ENCODE data around the gene IFT27.

IFT27 gene

DNA sequence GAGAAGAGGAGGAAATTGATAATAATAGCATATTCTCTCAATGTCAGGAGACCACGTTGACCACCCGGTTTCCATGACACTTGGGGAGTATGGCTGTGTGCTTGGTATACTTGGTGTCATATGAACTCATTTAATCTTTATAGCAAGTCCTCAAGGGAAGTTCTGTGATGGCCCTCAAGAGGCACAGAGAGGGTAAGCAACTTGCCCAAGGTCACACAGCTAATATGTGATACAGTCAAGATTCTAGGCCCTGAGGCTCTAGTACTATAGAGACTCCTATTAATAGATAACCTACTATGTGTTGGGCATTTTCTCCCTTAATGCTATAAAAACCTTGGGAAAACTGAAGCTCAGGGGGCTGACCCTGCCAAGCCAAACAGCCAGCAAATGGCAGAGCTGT lies 61.8 kb downstream of the IFT27 start:
- TF ChIP-seq NFIC (IDR thresholded peaks at IDR 0.05), result no peak
- TF ChIP-seq FOXM1 (IDR thresholded peaks at IDR 0.05; ENCODE audit: borderline replicate concordance, low read depth), result no peak
- TF ChIP-seq CEBPB (IDR thresholded peaks at IDR 0.05), result no peak
- TF ChIP-seq EGR1 (IDR thresholded peaks at IDR 0.05), result no peak
- TF ChIP-seq, protein P1, sequence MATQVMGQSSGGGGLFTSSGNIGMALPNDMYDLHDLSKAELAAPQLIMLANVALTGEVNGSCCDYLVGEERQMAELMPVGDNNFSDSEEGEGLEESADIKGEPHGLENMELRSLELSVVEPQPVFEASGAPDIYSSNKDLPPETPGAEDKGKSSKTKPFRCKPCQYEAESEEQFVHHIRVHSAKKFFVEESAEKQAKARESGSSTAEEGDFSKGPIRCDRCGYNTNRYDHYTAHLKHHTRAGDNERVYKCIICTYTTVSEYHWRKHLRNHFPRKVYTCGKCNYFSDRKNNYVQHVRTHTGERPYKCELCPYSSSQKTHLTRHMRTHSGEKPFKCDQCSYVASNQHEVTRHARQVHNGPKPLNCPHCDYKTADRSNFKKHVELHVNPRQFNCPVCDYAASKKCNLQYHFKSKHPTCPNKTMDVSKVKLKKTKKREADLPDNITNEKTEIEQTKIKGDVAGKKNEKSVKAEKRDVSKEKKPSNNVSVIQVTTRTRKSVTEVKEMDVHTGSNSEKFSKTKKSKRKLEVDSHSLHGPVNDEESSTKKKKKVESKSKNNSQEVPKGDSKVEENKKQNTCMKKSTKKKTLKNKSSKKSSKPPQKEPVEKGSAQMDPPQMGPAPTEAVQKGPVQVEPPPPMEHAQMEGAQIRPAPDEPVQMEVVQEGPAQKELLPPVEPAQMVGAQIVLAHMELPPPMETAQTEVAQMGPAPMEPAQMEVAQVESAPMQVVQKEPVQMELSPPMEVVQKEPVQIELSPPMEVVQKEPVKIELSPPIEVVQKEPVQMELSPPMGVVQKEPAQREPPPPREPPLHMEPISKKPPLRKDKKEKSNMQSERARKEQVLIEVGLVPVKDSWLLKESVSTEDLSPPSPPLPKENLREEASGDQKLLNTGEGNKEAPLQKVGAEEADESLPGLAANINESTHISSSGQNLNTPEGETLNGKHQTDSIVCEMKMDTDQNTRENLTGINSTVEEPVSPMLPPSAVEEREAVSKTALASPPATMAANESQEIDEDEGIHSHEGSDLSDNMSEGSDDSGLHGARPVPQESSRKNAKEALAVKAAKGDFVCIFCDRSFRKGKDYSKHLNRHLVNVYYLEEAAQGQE (IDR thresholded peaks at IDR 0.05; ENCODE audit: low read depth), result no peak
- TF ChIP-seq EP300 (IDR thresholded peaks at IDR 0.05; ENCODE audit: borderline replicate concordance), result no peak
- no peak for TF ChIP-seq TAF1 (IDR thresholded peaks at IDR 0.05; ENCODE audit: low read depth)
- TF ChIP-seq, protein P2, sequence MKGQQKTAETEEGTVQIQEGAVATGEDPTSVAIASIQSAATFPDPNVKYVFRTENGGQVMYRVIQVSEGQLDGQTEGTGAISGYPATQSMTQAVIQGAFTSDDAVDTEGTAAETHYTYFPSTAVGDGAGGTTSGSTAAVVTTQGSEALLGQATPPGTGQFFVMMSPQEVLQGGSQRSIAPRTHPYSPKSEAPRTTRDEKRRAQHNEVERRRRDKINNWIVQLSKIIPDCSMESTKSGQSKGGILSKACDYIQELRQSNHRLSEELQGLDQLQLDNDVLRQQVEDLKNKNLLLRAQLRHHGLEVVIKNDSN (IDR thresholded peaks at IDR 0.05), result no peak
- no peak for TF ChIP-seq ZBTB7A (IDR thresholded peaks at IDR 0.05; ENCODE audit: low read depth)
- no peak for TF ChIP-seq YY1 (IDR thresholded peaks at IDR 0.05; ENCODE audit: low read depth)
- TF ChIP-seq TEAD4 (IDR thresholded peaks at IDR 0.05), result no peak
- no peak for TF ChIP-seq RAD21 (IDR thresholded peaks at IDR 0.05; ENCODE audit: low read depth)
- no peak for TF ChIP-seq CREB1 (IDR thresholded peaks at IDR 0.05; ENCODE audit: low read depth)

DNA sequence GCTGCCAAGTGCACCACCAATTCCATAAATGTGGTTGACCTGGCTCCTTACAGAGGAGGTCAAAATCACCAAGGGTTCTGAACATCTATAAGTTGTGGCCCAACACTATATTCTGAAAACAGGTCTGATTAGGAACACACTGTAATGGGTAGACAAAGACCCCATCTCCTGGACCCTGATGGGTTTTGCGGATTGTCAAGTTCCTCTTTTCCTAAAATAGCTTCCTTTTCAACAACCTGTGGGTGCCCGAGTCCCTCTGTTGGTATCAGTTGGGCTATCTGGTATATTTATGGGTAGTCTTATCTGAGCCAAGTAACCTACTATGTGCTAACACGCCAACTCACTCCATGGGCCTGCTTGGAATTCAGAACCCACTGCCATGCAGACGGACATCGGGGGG lies 62.5 kb downstream of the IFT27 start:
- TF ChIP-seq RAD21 (IDR thresholded peaks at IDR 0.05; ENCODE audit: low read depth) (no peak), FOXM1 (IDR thresholded peaks at IDR 0.05; ENCODE audit: borderline replicate concordance, low read depth) (no peak), CREB1 (IDR thresholded peaks at IDR 0.05; ENCODE audit: low read depth) (no peak), EGR1 (IDR thresholded peaks at IDR 0.05) (no peak), ZBTB7A (IDR thresholded peaks at IDR 0.05; ENCODE audit: low read depth) (no peak), TAF1 (IDR thresholded peaks at IDR 0.05; ENCODE audit: low read depth) (no peak), EP300 (IDR thresholded peaks at IDR 0.05; ENCODE audit: borderline replicate concordance) (no peak), TCF12 (IDR thresholded peaks at IDR 0.05; ENCODE audit: low read depth) (no peak), CEBPB (IDR thresholded peaks at IDR 0.05) (no peak), TEAD4 (IDR thresholded peaks at IDR 0.05) (no peak), NFIC (IDR thresholded peaks at IDR 0.05) (no peak), YY1 (IDR thresholded peaks at IDR 0.05; ENCODE audit: low read depth) (no peak)
- TF ChIP-seq, protein P1 (IDR thresholded peaks at IDR 0.05; ENCODE audit: low read depth), result no peak
- TF ChIP-seq, protein P3, sequence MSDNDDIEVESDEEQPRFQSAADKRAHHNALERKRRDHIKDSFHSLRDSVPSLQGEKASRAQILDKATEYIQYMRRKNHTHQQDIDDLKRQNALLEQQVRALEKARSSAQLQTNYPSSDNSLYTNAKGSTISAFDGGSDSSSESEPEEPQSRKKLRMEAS (IDR thresholded peaks at IDR 0.05), result no peak
- TF ChIP-seq, protein P2 (IDR thresholded peaks at IDR 0.05), result no peak
